HG02884 (cell line): ENCODE measurements around the gene PM20D2.

Experiments used
- ATAC-seq: cut with Tn5 transposase; IDR thresholded peaks from one replicate; pipeline ENCODE4 v1.9.1; 2021; ENCODE audit warnings: mild to moderate bottlenecking, moderate library complexity; ENCODE audit not compliant: unreplicated experiment

PM20D2 gene

DNA sequence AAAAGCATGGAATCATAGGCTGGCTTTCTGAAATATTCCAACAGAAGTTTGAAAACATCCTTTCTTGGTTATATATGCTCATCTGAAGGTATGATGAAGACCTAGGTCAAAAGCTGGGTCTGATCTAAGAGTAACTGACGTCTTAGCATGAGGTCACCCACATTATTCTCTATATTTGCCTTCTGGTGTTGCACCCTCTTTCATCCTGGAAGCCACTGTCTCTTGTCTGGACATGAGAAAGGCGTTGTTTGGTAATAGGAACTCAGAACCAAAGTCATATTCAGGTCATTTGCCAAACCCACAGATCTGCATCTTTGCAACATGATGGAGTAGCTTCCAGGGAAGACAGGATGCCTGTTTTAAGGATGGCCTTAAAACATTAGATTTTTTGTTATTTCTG, 53.7 kb downstream of the PM20D2 start:
- ATAC-seq: no peak

DNA sequence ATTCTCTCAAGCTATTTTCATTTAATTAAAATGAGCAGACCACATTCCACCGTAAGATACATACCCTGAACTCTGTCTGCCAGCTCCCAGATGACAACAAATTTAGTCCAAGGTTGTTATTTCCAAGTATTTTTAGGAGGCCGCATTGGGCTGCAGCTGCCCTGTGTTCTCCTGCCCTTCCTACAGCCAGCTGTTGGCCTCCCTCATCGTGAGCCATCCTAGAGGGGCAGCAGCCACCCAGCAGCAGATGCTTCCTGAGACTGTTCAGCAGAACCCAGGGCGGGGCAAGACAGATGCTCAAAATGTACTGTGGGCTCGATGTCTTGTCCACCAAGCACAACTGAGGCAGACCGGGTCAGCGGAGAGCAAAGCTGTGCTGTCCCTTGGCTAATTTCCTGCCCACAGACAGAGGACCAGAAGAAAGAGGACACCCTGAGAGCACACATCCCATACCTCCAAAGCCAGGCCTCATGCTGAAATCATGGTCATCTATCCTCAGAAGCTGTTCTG, 54.9 kb downstream of the PM20D2 start:
- no peak for ATAC-seq

DNA sequence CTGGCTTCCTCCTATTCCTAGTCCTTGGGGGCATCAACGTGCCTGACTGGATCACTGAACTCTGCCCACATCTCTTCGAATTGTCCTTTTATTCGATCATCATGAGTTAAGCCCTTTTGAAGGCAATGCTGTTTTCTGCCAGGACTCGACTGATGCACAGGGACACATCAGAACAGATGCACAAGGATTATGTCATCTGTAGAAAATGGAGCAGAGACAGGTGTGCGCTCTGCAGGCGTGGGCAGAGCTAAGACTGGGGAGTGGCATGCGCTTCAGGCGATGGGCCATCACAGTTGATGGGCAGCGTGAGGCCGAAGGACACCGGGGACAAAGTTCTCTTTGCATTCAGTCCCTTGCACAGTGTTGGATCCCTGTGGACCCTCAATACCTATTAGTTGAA, 58.2 kb downstream of the PM20D2 start:
- no peak for ATAC-seq

DNA sequence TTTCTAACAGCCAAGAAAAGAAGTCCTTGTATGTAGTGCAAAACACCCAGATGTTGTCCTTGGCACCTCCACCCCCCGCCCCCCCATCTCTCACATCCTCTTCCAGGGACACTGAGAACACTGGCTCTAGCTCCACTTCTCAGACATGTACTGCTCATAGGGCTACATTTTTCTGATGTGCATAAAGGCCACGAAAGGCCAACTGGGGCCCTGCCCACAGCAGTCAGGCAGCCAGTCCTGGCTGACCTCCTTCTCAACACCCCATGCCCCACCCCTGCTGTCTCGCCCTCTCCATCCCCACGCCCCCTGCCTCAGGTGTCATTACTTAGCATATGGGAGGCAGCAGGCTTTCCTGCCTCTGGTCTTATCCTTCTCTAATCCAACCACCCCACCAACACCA, 60.0 kb downstream of the PM20D2 start:
- no peak for ATAC-seq

DNA sequence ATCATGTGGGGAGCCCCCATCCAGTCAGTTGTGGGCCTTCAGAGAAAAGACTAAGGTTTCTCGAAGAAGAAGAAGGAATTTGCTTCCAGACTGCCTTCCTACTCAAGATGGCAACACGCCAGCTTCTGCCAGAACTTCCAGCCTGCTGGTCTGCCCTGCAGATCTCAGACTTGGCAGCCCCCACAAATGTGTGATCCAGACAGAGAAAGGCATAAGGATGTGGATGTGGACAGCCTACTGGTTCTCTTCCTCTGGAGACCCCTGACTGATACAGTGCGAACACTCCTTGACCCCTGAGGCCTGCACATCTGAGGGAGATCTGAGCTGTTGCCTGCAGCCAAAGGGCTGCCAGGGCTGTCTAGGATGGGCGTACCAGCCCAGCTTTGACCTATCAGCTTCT, 62.7 kb downstream of the PM20D2 start:
- no peak for ATAC-seq

- no peak for ATAC-seq
These were observed 63.6 kb downstream of the PM20D2 start for GRCh38 chr6:89209457-89209856.

GRCh38 chr6:89212472-89212871, 66.6 kb downstream of the PM20D2 start:
- no peak for ATAC-seq

DNA sequence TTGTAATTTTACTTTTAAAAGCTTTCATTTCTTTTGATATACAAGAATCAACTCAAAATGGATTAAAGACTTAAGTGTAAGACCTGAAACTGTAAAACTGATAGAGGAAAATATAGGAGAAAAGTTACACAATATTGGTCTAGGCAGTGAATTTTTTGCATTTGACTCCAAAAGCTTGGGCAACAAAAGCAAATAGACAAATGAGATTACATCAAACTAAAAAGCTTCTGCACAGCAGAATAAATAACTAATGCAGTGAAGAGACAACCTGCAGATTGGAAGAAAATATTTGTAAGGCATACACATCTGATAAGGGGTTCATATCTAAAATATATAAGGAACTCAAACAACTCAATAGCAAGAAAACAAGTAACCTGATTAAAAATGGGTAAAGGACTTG, 68.3 kb downstream of the PM20D2 start:
- ATAC-seq: no peak
